Measurements from ENCODE around the gene SLC48A1.

The SLC48A1 gene

GRCh38 chr12:47816403-47817271 lies 43.6 kb downstream of the SLC48A1 start:
- H3K27me3 ChIP-seq (ENCODE audit: insufficient read depth, poor library complexity, severe bottlenecking), result no peaks in the 10 kb centered on the region
- no peak overlapping the region for H3K27ac ChIP-seq (replicated peaks)
- H3K4me3 ChIP-seq (replicated peaks; ENCODE audit: insufficient read depth, low read length), result no peak overlapping the region
- TF ChIP-seq GABPA (IDR thresholded peaks at IDR 0.05; ENCODE audit: low read depth), result no peak
- no peak for TF ChIP-seq SPI1 (IDR thresholded peaks at IDR 0.05; ENCODE audit: borderline replicate concordance, low read depth)
- no peak for TF ChIP-seq POLR2AphosphoS5 (IDR thresholded peaks at IDR 0.05; ENCODE audit: low read depth)
- TF ChIP-seq CTCF (IDR thresholded peaks at IDR 0.05; ENCODE audit: insufficient read depth, low read length), result no peak
- no peak for TF ChIP-seq REST (IDR thresholded peaks at IDR 0.05; ENCODE audit: insufficient replicate concordance, low read depth)
- no peak for DNase-seq (ENCODE audit: low read depth in 1 of 2, low spot score in 1 of 2)

GRCh38 chr12:47817272-47818006 lies 44.4 kb downstream of the SLC48A1 start:
- H3K27me3 ChIP-seq (ENCODE audit: insufficient read depth, poor library complexity, severe bottlenecking), result no peaks in the 10 kb centered on the region
- TF ChIP-seq POLR2AphosphoS5 (IDR thresholded peaks at IDR 0.05; ENCODE audit: low read depth) (no peak), SPI1 (IDR thresholded peaks at IDR 0.05; ENCODE audit: borderline replicate concordance, low read depth) (no peak), REST (IDR thresholded peaks at IDR 0.05; ENCODE audit: insufficient replicate concordance, low read depth) (no peak), GABPA (IDR thresholded peaks at IDR 0.05; ENCODE audit: low read depth) (no peak), CTCF (IDR thresholded peaks at IDR 0.05; ENCODE audit: insufficient read depth, low read length) (no peak)
- H3K4me3 ChIP-seq (replicated peaks; ENCODE audit: insufficient read depth, low read length), result no peak overlapping the region
- DNase-seq (ENCODE audit: low read depth in 1 of 2, low spot score in 1 of 2), result no peak
- H3K27ac ChIP-seq (replicated peaks), result no peak overlapping the region

DNA sequence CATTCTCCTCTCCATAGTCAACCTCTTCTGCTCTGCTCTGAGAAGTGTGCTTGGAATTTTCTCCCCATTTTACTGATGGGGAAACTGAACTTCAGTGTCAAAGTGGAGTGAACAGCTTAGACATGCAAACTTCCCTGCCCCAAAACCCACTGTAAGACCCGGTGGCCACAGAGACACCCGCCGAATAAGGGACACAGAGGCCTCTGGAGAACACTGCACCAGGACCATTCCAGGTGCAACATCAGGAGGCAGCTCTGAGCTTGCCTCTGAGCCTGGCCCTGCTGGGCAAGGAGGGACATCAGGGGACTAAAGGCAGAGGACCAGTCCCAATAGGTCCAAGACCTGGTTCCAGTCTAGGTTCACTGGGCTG lies 45.0 kb downstream of the SLC48A1 start:
- Histone ChIP-seq H3K27me3 (ENCODE audit: insufficient read depth, poor library complexity, severe bottlenecking) (no peaks in the 10 kb centered on the region), H3K4me3 (replicated peaks; ENCODE audit: insufficient read depth, low read length) (no peak overlapping the region), H3K27ac (replicated peaks) (no peak overlapping the region)
- no peak for DNase-seq (ENCODE audit: low read depth in 1 of 2, low spot score in 1 of 2)
- no peak for TF ChIP-seq REST (IDR thresholded peaks at IDR 0.05; ENCODE audit: insufficient replicate concordance, low read depth)
- no peak for TF ChIP-seq CTCF (IDR thresholded peaks at IDR 0.05; ENCODE audit: insufficient read depth, low read length)
- TF ChIP-seq POLR2AphosphoS5 (IDR thresholded peaks at IDR 0.05; ENCODE audit: low read depth), result no peak
- no peak for TF ChIP-seq GABPA (IDR thresholded peaks at IDR 0.05; ENCODE audit: low read depth)
- TF ChIP-seq SPI1 (IDR thresholded peaks at IDR 0.05; ENCODE audit: borderline replicate concordance, low read depth), result no peak
